H1 (cell line): ENCODE data around the gene RHBG. TPM values are rescaled to one million over a fixed set of nuclear protein-coding genes. Genes with fewer than 3 reads are reported as not detected.

ENCODE experiments used
- CTCF ChIA-PET: fragments of 300-600 bp; sonication (Branson Sonifier 250); formaldehyde crosslinking; loops from one replicate; lab custom pipeline; 2021; ENCODE audit not compliant: partially characterized antibody; lab: Charles Lee
- POLR2A ChIA-PET: fragments of 300-600 bp; sonication (Branson Sonifier 250); formaldehyde crosslinking; loops from one replicate; lab custom pipeline; 2021; ENCODE audit warnings: inconsistent platforms; ENCODE audit not compliant: partially characterized antibody; lab: Charles Lee
- DNase-seq, 2 experiments: peaks; one replicate each; pipeline versions ENCODE4 v3.0.0 to v3.0.0-alpha.2; 2010 to 2022; ENCODE audit warnings: low spot score in 2 of 2, low read depth in 1 of 2, mixed read lengths in 1 of 2
- FAIRE-seq: peaks from 2 replicates; lab custom pipeline; 2011; peaks lifted over from hg19 to GRCh38; lab: Jason Lieb, UNC
- H2AFZ ChIP-seq: 2 replicates; pipeline ENCODE4 v1.8.1; 2012; ENCODE audit warnings: low read length, inconsistent platforms
- H2AK5ac ChIP-seq: 2 replicates; pipeline ENCODE4 v1.6.1; 2013; ENCODE audit warnings: low read depth, low read length
- H2BK120ac ChIP-seq: replicated peaks from 2 replicates; pipeline ENCODE3; 2013; ENCODE audit warnings: low read depth, low read length, inconsistent platforms
- H2BK12ac ChIP-seq: 2 replicates; pipeline ENCODE4 v1.6.1; 2013; ENCODE audit warnings: low read depth, low read length
- H2BK15ac ChIP-seq: 2 replicates; pipeline ENCODE4 v1.6.1; 2013; ENCODE audit warnings: low read length
- H2BK20ac ChIP-seq: 2 replicates; pipeline ENCODE4 v1.6.1; 2013; ENCODE audit warnings: low read length
- H2BK5ac ChIP-seq: 2 replicates; pipeline ENCODE4 v1.6.1; 2013; ENCODE audit warnings: low read depth, low read length
- H3K14ac ChIP-seq: 2 replicates; pipeline ENCODE4 v1.6.1; 2013; ENCODE audit warnings: inconsistent platforms; ENCODE audit not compliant: insufficient read length
- H3K18ac ChIP-seq: 2 replicates; pipeline ENCODE4 v1.6.1; 2013; ENCODE audit warnings: low read length; ENCODE audit errors: extremely low read depth
- H3K23ac ChIP-seq: 2 replicates; pipeline ENCODE4 v1.6.1; 2013; ENCODE audit warnings: inconsistent platforms; ENCODE audit not compliant: insufficient read length
- H3K23me2 ChIP-seq: 2 replicates; pipeline ENCODE4 v1.6.1; 2013; ENCODE audit warnings: low read depth, low read length
- H3K27ac ChIP-seq: 2 replicates; pipeline ENCODE4 v1.6.1; 2011; ENCODE audit warnings: low read depth, low read length, inconsistent platforms
- H3K27me3 ChIP-seq, 4 experiments: replicated peaks in 1 of 4; 1 replicate in 1 of 4; 2 replicates in 3 of 4; pipeline versions ENCODE4 v1.6.1 to v1.8.1; 2011 to 2013; ENCODE audit warnings: low read length in 3 of 4, mild to moderate bottlenecking in 3 of 4, inconsistent platforms in 2 of 4, mixed read lengths in 2 of 4, moderate library complexity in 1 of 4; ENCODE audit not compliant: control insufficient read depth in 3 of 4, insufficient read depth in 3 of 4; ENCODE audit errors: extremely low read depth in 1 of 4
- H3K36me3 ChIP-seq, 4 experiments: 2 replicates each; pipeline versions ENCODE4 v1.6.1 to v1.8.1; 2011 to 2013; ENCODE audit warnings: mild to moderate bottlenecking in 4 of 4, low read length in 3 of 4, moderate library complexity in 2 of 4, control low read depth in 1 of 4, inconsistent platforms in 1 of 4; ENCODE audit not compliant: insufficient read depth in 4 of 4, control insufficient read depth in 2 of 4
- H3K4ac ChIP-seq: replicated peaks from 2 replicates; pipeline ENCODE3; 2013; ENCODE audit warnings: low read length, low read depth, mixed read lengths, inconsistent platforms; ENCODE audit not compliant: insufficient read length
- H3K4me1 ChIP-seq, 4 experiments: replicated peaks in 1 of 4; 1 replicate in 1 of 4; 2 replicates in 3 of 4; pipeline versions ENCODE4 v1.6.1 to v1.8.1; 2011 to 2013; ENCODE audit warnings: low read length in 3 of 4, inconsistent platforms in 2 of 4, mixed read lengths in 1 of 4; ENCODE audit not compliant: insufficient read depth in 4 of 4, control insufficient read depth in 3 of 4
- H3K4me2 ChIP-seq, 2 experiments: 2 replicates each; pipeline versions ENCODE4 v1.6.1 to v1.8.1; 2011 to 2013; ENCODE audit warnings: low read depth in 2 of 2, low read length in 2 of 2, control low read depth in 1 of 2, inconsistent platforms in 1 of 2, mild to moderate bottlenecking in 1 of 2; ENCODE audit not compliant: insufficient read depth in 1 of 2
- H3K4me3 ChIP-seq, 4 experiments: fragments of 200-600, 300-600 bp in 1 of 4; sonication (generic), shearing (Covaris generic), sonication (Bioruptor Twin) in 1 of 4; 2 replicates each; pipeline versions ENCODE4 v1.5.1 to v1.8.1; 2011 to 2016; ENCODE audit warnings: low read length in 4 of 4, low read depth in 3 of 4, control low read depth in 2 of 4, inconsistent platforms in 2 of 4, mild to moderate bottlenecking in 2 of 4, mixed read lengths in 1 of 4, moderate library complexity in 1 of 4; ENCODE audit not compliant: insufficient read depth in 2 of 4; ENCODE audit errors: extremely low read depth in 1 of 4
- H3K56ac ChIP-seq: replicated peaks from 2 replicates; pipeline ENCODE3; 2013; ENCODE audit warnings: low read depth, mild to moderate bottlenecking, mixed read lengths, low read length, inconsistent platforms; ENCODE audit not compliant: insufficient read length
- H3K79me1 ChIP-seq: 2 replicates; pipeline ENCODE4 v1.6.1; 2013; ENCODE audit warnings: low read depth, low read length, control low read depth
- H3K79me2 ChIP-seq, 2 experiments: 2 replicates each; pipeline versions ENCODE4 v1.6.1 to v1.8.1; 2012 to 2013; ENCODE audit warnings: low read length in 2 of 2, mild to moderate bottlenecking in 2 of 2, inconsistent platforms in 1 of 2; ENCODE audit not compliant: insufficient read depth in 2 of 2, control insufficient read depth in 1 of 2
- H3K9ac ChIP-seq, 4 experiments: replicated peaks in 1 of 4; 1 replicate in 1 of 4; 2 replicates in 3 of 4; pipeline versions ENCODE4 v1.6.1 to v1.8.1; 2011 to 2013; ENCODE audit warnings: low read depth in 3 of 4, low read length in 3 of 4, control low read depth in 2 of 4, mild to moderate bottlenecking in 2 of 4, moderate library complexity in 2 of 4, inconsistent platforms in 1 of 4; ENCODE audit errors: extremely low read depth in 1 of 4
- H3K9me3 ChIP-seq, 2 experiments: 2 replicates each; pipeline versions ENCODE4 v1.6.1 to v1.8.1; 2012 to 2013; ENCODE audit warnings: mild to moderate bottlenecking in 2 of 2, moderate library complexity in 2 of 2, control low read depth in 1 of 2, inconsistent platforms in 1 of 2, low read depth in 1 of 2, low read length in 1 of 2, mixed read lengths in 1 of 2; ENCODE audit not compliant: insufficient read depth in 2 of 2
- H4K20me1 ChIP-seq, 2 experiments: replicated peaks in 1 of 2; 2 replicates each; pipeline versions ENCODE3 to v1.8.1; 2011 to 2013; ENCODE audit warnings: inconsistent platforms in 2 of 2, low read length in 2 of 2, mild to moderate bottlenecking in 1 of 2; ENCODE audit not compliant: insufficient read depth in 2 of 2, control insufficient read depth in 1 of 2
- H4K5ac ChIP-seq: 2 replicates; pipeline ENCODE4 v1.6.1; 2013; ENCODE audit warnings: low read length, low read depth, mixed read lengths, inconsistent platforms; ENCODE audit not compliant: insufficient read length
- H4K8ac ChIP-seq: 2 replicates; pipeline ENCODE4 v1.8.0; 2013; ENCODE audit warnings: mild to moderate bottlenecking, moderate library complexity, low read length, inconsistent platforms; ENCODE audit not compliant: insufficient read depth; ENCODE audit errors: extremely low read depth
- H4K91ac ChIP-seq: replicated peaks from 2 replicates; pipeline ENCODE3; 2013; ENCODE audit warnings: low read length, mixed read lengths, inconsistent platforms; ENCODE audit not compliant: insufficient read length
- EP300 ChIP-seq, 2 experiments: IDR thresholded peaks; 1 replicate in 1 of 2; 2 replicates in 1 of 2; pipeline ENCODE4 v1.6.1; 2011 to 2012; ENCODE audit warnings: low read depth in 2 of 2, low read length in 2 of 2, mild to moderate bottlenecking in 2 of 2, borderline replicate concordance in 1 of 2, inconsistent platforms in 1 of 2, moderate library complexity in 1 of 2
- HDAC2 ChIP-seq, 2 experiments: fragments of 300-600 bp in 1 of 2; sonication (generic) in 1 of 2; IDR thresholded peaks; 2 replicates each; pipeline ENCODE4 v1.6.1; 2011 to 2012; ENCODE audit warnings: low read depth in 2 of 2, low read length in 2 of 2, mild to moderate bottlenecking in 2 of 2, moderate library complexity in 2 of 2, borderline replicate concordance in 1 of 2, inconsistent platforms in 1 of 2
- NRF1 ChIP-seq: IDR thresholded peaks from 2 replicates; pipeline ENCODE4 v1.6.1; 2011; ENCODE audit warnings: mild to moderate bottlenecking, low read depth, low read length, improper control_type of control experiment
- RXRA ChIP-seq: IDR thresholded peaks from 2 replicates; pipeline ENCODE4 v1.6.1; 2011; ENCODE audit warnings: low read depth, mild to moderate bottlenecking, low read length, moderate library complexity; ENCODE audit not compliant: insufficient read depth
- SAP30 ChIP-seq: fragments of 300-600 bp; sonication (generic); IDR thresholded peaks from 2 replicates; pipeline ENCODE4 v1.7.1; 2012; ENCODE audit warnings: low read length, moderate library complexity, mild to moderate bottlenecking, inconsistent platforms; ENCODE audit not compliant: insufficient read depth, insufficient replicate concordance
- SP4 ChIP-seq: IDR thresholded peaks from 2 replicates; pipeline ENCODE4 v1.6.1; 2012; ENCODE audit warnings: low read length, inconsistent platforms
- SRF ChIP-seq: IDR thresholded peaks from 2 replicates; pipeline ENCODE4 v1.6.1; 2011; ENCODE audit warnings: mild to moderate bottlenecking, low read depth, low read length, moderate library complexity
- polyA plus RNA-seq, 7 experiments: library from polyadenylated mRNA; depleted of rRNA in 3 of 7; stranded (reverse) in 5 of 7; unstranded in 2 of 7; fragments of >200 nt in 5 of 7; fragments of 200-250 nt in 2 of 7; gene quantifications; 1 replicate in 5 of 7; 2 replicates in 1 of 7; 4 replicates in 1 of 7; pipeline versions ENCODE4 v1.2.1 to v1.2.3, GENCODE V29; 2011 to 2013; ENCODE audit warnings: missing spikeins in 2 of 7, mixed read lengths in 2 of 7
- total RNA-seq: library from RNA; stranded (reverse); fragmentation: NEBNext Ultra II Directional; extraction: Animal tissue kit (Norgen Biotek cat#: 25700); gene quantifications from 2 replicates; pipeline ENCODE4 v1.2.1, GENCODE V29; 2021
- TF ChIP-seq, protein P1 (sequence below), 3 experiments: IDR thresholded peaks; 1 replicate in 2 of 3; 2 replicates in 1 of 3; pipeline versions ENCODE4 v1.5.1 to v1.6.1; 2011; ENCODE audit warnings: low read length in 3 of 3, mild to moderate bottlenecking in 3 of 3, inconsistent platforms in 2 of 3, low read depth in 1 of 3, moderate library complexity in 1 of 3; ENCODE audit not compliant: insufficient read depth in 1 of 3; ENCODE audit errors: control extremely low read depth in 1 of 3
- TF ChIP-seq, protein P2 (sequence below): IDR thresholded peaks from 2 replicates; pipeline ENCODE4 v1.6.1; 2012; ENCODE audit warnings: low read length, inconsistent platforms

Gene RHBG
- total and polyA plus RNA-seq, 2 of the 8 experiments (the other 6 are each of a cell fraction or from before 2014, with no cell fraction given): 2.6 to 2.7 TPM

- CTCF ChIA-PET: interaction anchor here (0.7 to 11.9 kb wide), 8 partner anchors 9 to 72 kb away, joined by 3 to 156 read pairs (median 3); no protein-coding TSS in a partner anchor
- FAIRE-seq: no peak
- TF ChIP-seq SRF (no peak), RXRA (no peak), SP4 (no peak), EP300 (IDR thresholded peaks at IDR 0.05; ENCODE audit: borderline replicate concordance in 1 of 2, low read depth in 2 of 2, low read length in 2 of 2) (no peak), NRF1 (no peak), SAP30 (no peak), HDAC2 (IDR thresholded peaks at IDR 0.05; ENCODE audit: borderline replicate concordance in 1 of 2, low read depth in 2 of 2, low read length in 2 of 2) (no peak)
- TF ChIP-seq, protein P1, sequence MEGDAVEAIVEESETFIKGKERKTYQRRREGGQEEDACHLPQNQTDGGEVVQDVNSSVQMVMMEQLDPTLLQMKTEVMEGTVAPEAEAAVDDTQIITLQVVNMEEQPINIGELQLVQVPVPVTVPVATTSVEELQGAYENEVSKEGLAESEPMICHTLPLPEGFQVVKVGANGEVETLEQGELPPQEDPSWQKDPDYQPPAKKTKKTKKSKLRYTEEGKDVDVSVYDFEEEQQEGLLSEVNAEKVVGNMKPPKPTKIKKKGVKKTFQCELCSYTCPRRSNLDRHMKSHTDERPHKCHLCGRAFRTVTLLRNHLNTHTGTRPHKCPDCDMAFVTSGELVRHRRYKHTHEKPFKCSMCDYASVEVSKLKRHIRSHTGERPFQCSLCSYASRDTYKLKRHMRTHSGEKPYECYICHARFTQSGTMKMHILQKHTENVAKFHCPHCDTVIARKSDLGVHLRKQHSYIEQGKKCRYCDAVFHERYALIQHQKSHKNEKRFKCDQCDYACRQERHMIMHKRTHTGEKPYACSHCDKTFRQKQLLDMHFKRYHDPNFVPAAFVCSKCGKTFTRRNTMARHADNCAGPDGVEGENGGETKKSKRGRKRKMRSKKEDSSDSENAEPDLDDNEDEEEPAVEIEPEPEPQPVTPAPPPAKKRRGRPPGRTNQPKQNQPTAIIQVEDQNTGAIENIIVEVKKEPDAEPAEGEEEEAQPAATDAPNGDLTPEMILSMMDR (IDR thresholded peaks at IDR 0.05; ENCODE audit: control extremely low read depth in 1 of 3, insufficient read depth in 1 of 3, low read depth in 1 of 3, low read length in 3 of 3): no peak
- TF ChIP-seq, protein P2, sequence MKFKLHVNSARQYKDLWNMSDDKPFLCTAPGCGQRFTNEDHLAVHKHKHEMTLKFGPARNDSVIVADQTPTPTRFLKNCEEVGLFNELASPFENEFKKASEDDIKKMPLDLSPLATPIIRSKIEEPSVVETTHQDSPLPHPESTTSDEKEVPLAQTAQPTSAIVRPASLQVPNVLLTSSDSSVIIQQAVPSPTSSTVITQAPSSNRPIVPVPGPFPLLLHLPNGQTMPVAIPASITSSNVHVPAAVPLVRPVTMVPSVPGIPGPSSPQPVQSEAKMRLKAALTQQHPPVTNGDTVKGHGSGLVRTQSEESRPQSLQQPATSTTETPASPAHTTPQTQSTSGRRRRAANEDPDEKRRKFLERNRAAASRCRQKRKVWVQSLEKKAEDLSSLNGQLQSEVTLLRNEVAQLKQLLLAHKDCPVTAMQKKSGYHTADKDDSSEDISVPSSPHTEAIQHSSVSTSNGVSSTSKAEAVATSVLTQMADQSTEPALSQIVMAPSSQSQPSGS: no peak
These were observed 4.5 kb downstream of the RHBG start for GRCh38 chr1:156373546-156373945.

More at GRCh38 chr1:156373546-156373945, 4.5 kb downstream of the RHBG start:
- H3K27me3 ChIP-seq: peaks cover 0 to 14% (median 11%) of the 10 kb centered on the region in 4 experiments; a peak in 6 of 7 replicates
- no peak overlapping the region for H4K8ac ChIP-seq
- H3K23ac ChIP-seq: no peak overlapping the region
- H4K5ac ChIP-seq: no peak overlapping the region
- no peaks in the 10 kb centered on the region for H3K79me1 ChIP-seq
- H3K4me1 ChIP-seq: peaks cover 0 to 7% (median 2%) of the 10 kb centered on the region in 4 experiments; a peak in 4 of 7 replicates
- H3K27ac ChIP-seq: no peak overlapping the region
- no peak overlapping the region for H3K56ac ChIP-seq
- H2AK5ac ChIP-seq: no peak overlapping the region
- H3K23me2 ChIP-seq: peaks cover 9% of the 10 kb centered on the region; the same call in 1 of the 2 replicates
- H2BK12ac ChIP-seq: no peak overlapping the region
- H2BK120ac ChIP-seq: no peak overlapping the region
- H3K36me3 ChIP-seq: no peaks in the 10 kb centered on the region
- POLR2A ChIA-PET: no interaction called here
- DNase-seq: no peak
- H2BK15ac ChIP-seq: no peak overlapping the region; the same call in 1 of the 2 replicates
- no peak overlapping the region for H3K4me3 ChIP-seq
- H4K91ac ChIP-seq: no peak overlapping the region
- H2BK20ac ChIP-seq: no peak overlapping the region
- H3K14ac ChIP-seq: no peak overlapping the region
- H3K4ac ChIP-seq: no peak overlapping the region
- no peaks in the 10 kb centered on the region for H3K79me2 ChIP-seq
- no peak overlapping the region for H3K9ac ChIP-seq
- no peak overlapping the region for H2BK5ac ChIP-seq
- no peak overlapping the region for H2AFZ ChIP-seq
- no peaks in the 10 kb centered on the region for H4K20me1 ChIP-seq
- H3K4me2 ChIP-seq: no peak overlapping the region
- H3K9me3 ChIP-seq: no peaks in the 10 kb centered on the region
- no peak overlapping the region for H3K18ac ChIP-seq
